Smooth muscle cell (in vitro differentiated cells): ENCODE data around the gene ACTR8. TPM values are rescaled to one million over a fixed set of nuclear protein-coding genes. Genes with fewer than 3 reads are reported as not detected.

Experiments used
- DNase-seq: peaks from one replicate; lab custom pipeline; 2025; ENCODE audit not compliant: unreplicated experiment; lab: John Stamatoyannopoulos, UW
- H2AFZ ChIP-seq: fragments of 200-600 bp; sonication (generic); 2 replicates; pipeline ENCODE4 v1.6.0; 2016; ENCODE audit warnings: antibody characterized with exemption, low read depth, mild to moderate bottlenecking
- H3F3A ChIP-seq: fragments of 200-600 bp; sonication (generic); 2 replicates; pipeline ENCODE4 v1.6.0; 2017; ENCODE audit warnings: antibody characterized with exemption, low read depth
- H3K27ac ChIP-seq: fragments of 200-600 bp; sonication (generic); 2 replicates; pipeline ENCODE4 v1.5.1; 2016; ENCODE audit warnings: low read depth, mild to moderate bottlenecking
- H3K27me3 ChIP-seq: fragments of 200-600 bp; sonication (generic); 2 replicates; pipeline ENCODE4 v1.6.1; 2016; ENCODE audit warnings: low read depth, mild to moderate bottlenecking
- H3K36me3 ChIP-seq: fragments of 200-600 bp; sonication (generic); 2 replicates; pipeline ENCODE4 v1.5.1; 2016; ENCODE audit warnings: low read depth
- H3K4me1 ChIP-seq: fragments of 200-600 bp; sonication (generic); 2 replicates; pipeline ENCODE4 v1.5.1; 2016; ENCODE audit warnings: low read depth
- H3K4me2 ChIP-seq: fragments of 200-600 bp; sonication (generic); 2 replicates; pipeline ENCODE4 v1.6.0; 2016; ENCODE audit warnings: mild to moderate bottlenecking
- H3K4me3 ChIP-seq: fragments of 200-600 bp; sonication (generic); 2 replicates; pipeline ENCODE4 v1.5.1; 2016; ENCODE audit warnings: mild to moderate bottlenecking
- H3K79me2 ChIP-seq: fragments of 200-600 bp; sonication (generic); 2 replicates; pipeline ENCODE4 v1.6.0; 2016; ENCODE audit warnings: low read depth, mild to moderate bottlenecking
- H3K9ac ChIP-seq: fragments of 200-600 bp; sonication (generic); 2 replicates; pipeline ENCODE4 v1.6.0; 2016; ENCODE audit warnings: low read depth
- H3K9me3 ChIP-seq: fragments of 200-600 bp; sonication (generic); replicated peaks from 2 replicates; pipeline ENCODE4 v1.5.1; 2016; ENCODE audit warnings: low read depth
- H4K20me1 ChIP-seq: fragments of 200-600 bp; sonication (generic); 2 replicates; pipeline ENCODE4 v1.6.0; 2016; ENCODE audit warnings: low read depth
- CTCF ChIP-seq: fragments of 200-600 bp; sonication (generic); IDR thresholded peaks from 2 replicates; pipeline ENCODE4 v1.5.1; 2017; ENCODE audit warnings: borderline replicate concordance, mild to moderate bottlenecking, antibody characterized with exemption; ENCODE audit not compliant: insufficient read depth, poor library complexity, severe bottlenecking
- WGBS: methylation state at CpG from one replicate; pipeline ENCODE4 v1.1.7; 2016; ENCODE audit warnings: low lambda C conversion rate; 5-methylcytosine and 5-hydroxymethylcytosine counted together
- polyA plus RNA-seq: library from polyadenylated mRNA; unstranded; fragments of >200 nt; fragmentation: Nextera tagmentation; extraction: Ambion mirVana; gene quantifications from 2 replicates; pipeline ENCODE4 v1.2.1, GENCODE V29; 2016
- total RNA-seq: library from RNA; depleted of rRNA; stranded (reverse); fragments of >200 nt; gene quantifications from 2 replicates; pipeline ENCODE4 v1.2.3, GENCODE V29; 2014

ACTR8 gene
- total and polyA plus RNA-seq, 2 experiments from 2014 or later = 17.4 to 23.1 TPM

- Histone ChIP-seq H3K4me1 (no peaks in the 10 kb centered on the region), H3K27me3 (no peaks in the 10 kb centered on the region), H4K20me1 (no peaks in the 10 kb centered on the region), H3F3A (no peaks in the 10 kb centered on the region), H3K27ac (no peak overlapping the region), H3K4me3 (no peak overlapping the region), H2AFZ (no peak overlapping the region), H3K9ac (no peak overlapping the region), H3K36me3 (no peaks in the 10 kb centered on the region), H3K79me2 (no peaks in the 10 kb centered on the region), H3K9me3 (no peaks in the 10 kb centered on the region), H3K4me2 (no peak overlapping the region)
- no peak for TF ChIP-seq CTCF
- DNase-seq = no peak
- 96% methylated on average over 6 of the region's 6 CpGs for WGBS
Observed at GRCh38 chr3:53817211-53817610, 64.7 kb downstream of the ACTR8 start.

Other genes with a start within 250 kb of the ACTR8 start
- 0.36 TPM in 1 of 2 replicates, not detected in the other for gene CHDH, start 35.7 kb downstream of the ACTR8 start, total RNA-seq
- gene CHDH, start 35.7 kb downstream of the ACTR8 start, polyA plus RNA-seq = 0.51 and 0.60 TPM in 2 replicates
- 0.22 TPM in 1 of 2 replicates, not detected in the other for gene IL17RB, start 35.6 kb downstream of the ACTR8 start, total RNA-seq
- gene IL17RB, start 35.6 kb downstream of the ACTR8 start, polyA plus RNA-seq = 0.40 and 0.58 TPM in 2 replicates
- 67.7 and 72.0 TPM in 2 replicates for gene SELENOK, start 9.7 kb upstream of the ACTR8 start, total RNA-seq
- gene SELENOK, start 9.7 kb upstream of the ACTR8 start, polyA plus RNA-seq = 183 and 199 TPM in 2 replicates
- gene CACNA2D3, start 240.4 kb upstream of the ACTR8 start, total RNA-seq = 0.09 and 0.90 TPM in 2 replicates
- gene CACNA2D3, start 240.4 kb upstream of the ACTR8 start, polyA plus RNA-seq = 0.05 and 0.15 TPM in 2 replicates